ENCODE results near the gene MLLT1.

- TF ChIP-seq CTCF (IDR thresholded peaks at IDR 0.05) (no peak), POLR2AphosphoS5 (IDR thresholded peaks at IDR 0.05; ENCODE audit: low read depth, low read length) (no peak)
These were observed 49.6 kb downstream of the MLLT1 start for GRCh38 chr19:6229951-6230712.

Data from Panc1 (cell line).